Panc1 (cell line): Measurements from ENCODE around the gene GPSM1.

Experiments used
- CTCF ChIP-seq: fragments of 450-650 bp; IDR thresholded peaks from 2 replicates; pipeline ENCODE4 v1.5.1; 2017; ENCODE audit warnings: mild to moderate bottlenecking
- POLR2AphosphoS5 ChIP-seq: IDR thresholded peaks from 2 replicates; pipeline ENCODE4 v1.6.1; 2012; ENCODE audit warnings: mild to moderate bottlenecking, low read depth, low read length, moderate library complexity
- REST ChIP-seq, 2 experiments: IDR thresholded peaks; 2 replicates each; pipeline ENCODE4 v1.6.1; 2011 to 2012; ENCODE audit warnings: low read depth in 2 of 2, control low read depth in 1 of 2, low read length in 1 of 2, mild to moderate bottlenecking in 1 of 2, moderate library complexity in 1 of 2; ENCODE audit not compliant: insufficient read depth in 1 of 2
- SIN3A ChIP-seq: IDR thresholded peaks from 2 replicates; pipeline ENCODE4 v1.6.1; 2012; ENCODE audit warnings: low read depth, mild to moderate bottlenecking, low read length, moderate library complexity, borderline replicate concordance; ENCODE audit not compliant: insufficient read depth
- TCF7L2 ChIP-seq: IDR thresholded peaks from 2 replicates; pipeline ENCODE4 v1.6.1; 2011; ENCODE audit warnings: mild to moderate bottlenecking, low read depth, low read length, inconsistent platforms

- TF ChIP-seq REST (IDR thresholded peaks at IDR 0.05; ENCODE audit: insufficient read depth in 1 of 2, low read depth in 2 of 2, low read length in 1 of 2): no peak
- TF ChIP-seq CTCF: no peak
- TF ChIP-seq POLR2AphosphoS5: no peak
- TF ChIP-seq SIN3A: no peak
- no peak for TF ChIP-seq TCF7L2
Observed at GRCh38 chr9:136321561-136321960, 5.8 kb upstream of the GPSM1 start.
